HepG2 (cell line): ENCODE measurements around the gene CAPZA2. TPM values are rescaled to one million over a fixed set of nuclear protein-coding genes. Genes with fewer than 3 reads are reported as not detected.

Experiments
- HOXA7 ChIP-seq: sonication (generic); formaldehyde crosslinking; IDR thresholded peaks from 2 replicates; pipeline ENCODE4 v1.8.1; 2022; ENCODE audit warnings: mild to moderate bottlenecking, missing genetic modification reagents, moderate library complexity
- IRF2 ChIP-seq: IDR thresholded peaks from 2 replicates; pipeline ENCODE4 v1.6.1; 2018; ENCODE audit warnings: missing genetic modification reagents, missing compliant biosample characterization
- MXI1 ChIP-seq: IDR thresholded peaks from 3 replicates; pipeline ENCODE4 v1.6.1; 2012; ENCODE audit warnings: low read depth, low read length, inconsistent platforms, borderline replicate concordance
- SP2 ChIP-seq: sonication (generic); formaldehyde crosslinking; IDR thresholded peaks from 2 replicates; pipeline ENCODE4 v1.5.1; 2020; ENCODE audit warnings: mild to moderate bottlenecking, missing genetic modification reagents
- TARDBP ChIP-seq: sonication (generic); formaldehyde crosslinking; IDR thresholded peaks from 2 replicates; pipeline ENCODE4 v1.8.0; 2022; ENCODE audit warnings: mild to moderate bottlenecking, missing genetic modification reagents
- XRCC5 ChIP-seq: fragments of 200-400 bp; formaldehyde crosslinking; optimal IDR thresholded peaks from 2 replicates; pipeline ENCODE3; 2017; ENCODE audit warnings: mild to moderate bottlenecking, low read length
- YEATS2 ChIP-seq: sonication (generic); formaldehyde crosslinking; IDR thresholded peaks from 2 replicates; pipeline ENCODE4 v1.4.0; 2020; ENCODE audit warnings: missing genetic modification reagents, borderline replicate concordance
- ZC3H4 ChIP-seq: sonication (generic); formaldehyde crosslinking; IDR thresholded peaks from 2 replicates; pipeline ENCODE4 v1.4.0; 2020; ENCODE audit warnings: missing genetic modification reagents, borderline replicate concordance
- ZNF354B ChIP-seq: sonication (generic); formaldehyde crosslinking; IDR thresholded peaks from 2 replicates; pipeline ENCODE4 v1.8.0; 2022; ENCODE audit warnings: mild to moderate bottlenecking, missing genetic modification reagents
- ZNF556 ChIP-seq: sonication (generic); formaldehyde crosslinking; IDR thresholded peaks from 2 replicates; pipeline ENCODE4 v1.4.0; 2020; ENCODE audit warnings: mild to moderate bottlenecking, missing genetic modification reagents, borderline replicate concordance
- ZNF629 ChIP-seq: sonication (generic); formaldehyde crosslinking; conservative IDR thresholded peaks from 2 replicates; pipeline ENCODE4 v1.5.0; 2020; ENCODE audit warnings: missing genetic modification reagents
- ZNF674 ChIP-seq: sonication (generic); formaldehyde crosslinking; IDR thresholded peaks from 2 replicates; pipeline ENCODE4 v1.5.0; 2020; ENCODE audit warnings: low read depth, mild to moderate bottlenecking, missing genetic modification reagents
- ZSCAN30 ChIP-seq: sonication (generic); formaldehyde crosslinking; IDR thresholded peaks from 2 replicates; pipeline ENCODE4 v1.5.0; 2020; ENCODE audit warnings: mild to moderate bottlenecking, missing genetic modification reagents
- polyA plus RNA-seq, 8 experiments: library from polyadenylated mRNA; depleted of rRNA in 3 of 8; stranded (reverse) in 7 of 8; unstranded in 1 of 8; fragments of >200 nt; fragmentation: Illumina TruSeq in 4 of 8; extraction: Trizol in 4 of 8; gene quantifications; 2 replicates each; pipeline versions ENCODE4 v1.2.1 to v1.2.3, GENCODE V29; 2011 to 2016; ENCODE audit warnings: low read depth in 4 of 8, missing spikeins in 1 of 8, mixed read lengths in 1 of 8; ENCODE audit not compliant: insufficient read depth in 1 of 8
- total RNA-seq, 5 experiments: library from RNA; depleted of rRNA; stranded (reverse); fragments of >200 nt; fragmentation: Illumina TruSeq; extraction: Trizol; gene quantifications; 2 replicates each; pipeline ENCODE4 v1.2.3, GENCODE V29; 2016; ENCODE audit warnings: low read depth in 1 of 5
- TF ChIP-seq, protein P1 (sequence below): sonication (generic); formaldehyde crosslinking; IDR thresholded peaks from 2 replicates; pipeline ENCODE4 v1.4.0; 2020; ENCODE audit warnings: mild to moderate bottlenecking, missing genetic modification reagents
- TF ChIP-seq, protein P2 (sequence below): IDR thresholded peaks from 2 replicates; pipeline ENCODE4 v1.6.1; 2018; ENCODE audit warnings: missing genetic modification reagents, mild to moderate bottlenecking, missing compliant biosample characterization
- TF ChIP-seq, protein P3 (sequence below): IDR thresholded peaks from 2 replicates; pipeline ENCODE4 v1.6.1; 2012; ENCODE audit warnings: inconsistent platforms
- TF ChIP-seq, protein P4 (sequence below): sonication (generic); formaldehyde crosslinking; IDR thresholded peaks from 2 replicates; pipeline ENCODE4 v1.4.0; 2020; ENCODE audit warnings: mild to moderate bottlenecking, missing genetic modification reagents

CAPZA2 gene
- total and polyA plus RNA-seq, 2 of the 13 experiments (the other 11 are each of a cell fraction or from before 2014, with no cell fraction given) = 38.4 to 199 TPM

DNA sequence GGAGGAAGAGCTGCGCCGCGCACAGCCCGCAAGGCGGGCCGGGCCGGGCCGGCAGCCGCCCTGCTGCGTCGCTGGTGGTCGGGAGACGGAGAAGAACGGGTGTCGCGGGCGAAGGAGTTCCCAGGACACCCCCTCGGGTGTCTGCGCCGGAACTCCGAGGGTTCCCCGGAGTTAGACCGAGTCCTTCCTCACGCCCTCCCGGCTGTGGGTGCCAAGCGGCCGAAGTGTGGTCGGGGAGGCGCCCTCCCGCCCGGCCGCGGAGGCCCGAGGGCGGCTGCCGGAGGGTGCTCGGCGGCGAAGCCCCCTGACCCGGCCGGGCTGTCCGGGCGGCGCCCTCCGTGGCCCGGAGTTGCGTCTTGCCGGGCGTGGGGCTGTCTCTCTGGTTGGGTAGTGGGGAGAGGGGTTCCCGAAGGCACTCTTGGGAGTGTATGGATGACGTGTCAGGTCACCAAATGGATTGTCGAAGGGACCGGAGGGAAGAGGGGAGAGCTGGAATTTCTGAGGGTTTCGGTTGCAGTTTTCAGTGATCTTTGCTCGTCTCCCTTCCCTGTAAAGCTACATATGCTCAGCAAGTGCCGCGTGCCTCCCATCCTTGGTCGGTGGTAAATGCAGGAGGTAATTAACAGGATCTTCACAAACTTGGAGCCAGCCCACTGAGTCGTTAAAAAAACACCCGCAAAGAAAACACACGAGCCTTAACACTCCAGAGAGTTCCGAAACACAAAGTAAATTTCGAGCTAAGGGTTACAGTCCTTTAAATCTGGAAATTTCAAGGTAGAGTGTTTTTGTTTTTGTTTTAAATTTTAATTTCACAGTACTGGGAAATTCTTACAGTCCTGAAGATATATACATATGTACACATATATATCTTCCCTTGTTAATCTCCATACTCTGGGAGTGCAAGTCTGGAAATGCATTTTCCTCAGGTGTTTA lies 91.8 kb downstream of the CAPZA2 start (continued):
- TF ChIP-seq ZC3H4 (CRISPR knock-in tag) (no peak), HOXA7 (no peak), XRCC5 (peak; percentile 84), ZNF556 (CRISPR knock-in tag) (no peak), ZNF629 (CRISPR knock-in tag) (no peak), SP2 (no peak), IRF2 (CRISPR knock-in tag) (0 out of 2 replicates have a peak, but pooled peaks have one; percentile 17), ZNF354B (CRISPR knock-in tag) (no peak), TARDBP (CRISPR knock-in tag) (0 out of 2 replicates have a peak, but pooled peaks have one; percentile 33), ZSCAN30 (CRISPR knock-in tag) (no peak), YEATS2 (no peak; the same call in 1 of the 2 replicates), ZNF674 (CRISPR knock-in tag) (no peak), MXI1 (0 out of 3 replicates have a peak, but pooled peaks have one; percentile 10)
- TF ChIP-seq, protein P1, sequence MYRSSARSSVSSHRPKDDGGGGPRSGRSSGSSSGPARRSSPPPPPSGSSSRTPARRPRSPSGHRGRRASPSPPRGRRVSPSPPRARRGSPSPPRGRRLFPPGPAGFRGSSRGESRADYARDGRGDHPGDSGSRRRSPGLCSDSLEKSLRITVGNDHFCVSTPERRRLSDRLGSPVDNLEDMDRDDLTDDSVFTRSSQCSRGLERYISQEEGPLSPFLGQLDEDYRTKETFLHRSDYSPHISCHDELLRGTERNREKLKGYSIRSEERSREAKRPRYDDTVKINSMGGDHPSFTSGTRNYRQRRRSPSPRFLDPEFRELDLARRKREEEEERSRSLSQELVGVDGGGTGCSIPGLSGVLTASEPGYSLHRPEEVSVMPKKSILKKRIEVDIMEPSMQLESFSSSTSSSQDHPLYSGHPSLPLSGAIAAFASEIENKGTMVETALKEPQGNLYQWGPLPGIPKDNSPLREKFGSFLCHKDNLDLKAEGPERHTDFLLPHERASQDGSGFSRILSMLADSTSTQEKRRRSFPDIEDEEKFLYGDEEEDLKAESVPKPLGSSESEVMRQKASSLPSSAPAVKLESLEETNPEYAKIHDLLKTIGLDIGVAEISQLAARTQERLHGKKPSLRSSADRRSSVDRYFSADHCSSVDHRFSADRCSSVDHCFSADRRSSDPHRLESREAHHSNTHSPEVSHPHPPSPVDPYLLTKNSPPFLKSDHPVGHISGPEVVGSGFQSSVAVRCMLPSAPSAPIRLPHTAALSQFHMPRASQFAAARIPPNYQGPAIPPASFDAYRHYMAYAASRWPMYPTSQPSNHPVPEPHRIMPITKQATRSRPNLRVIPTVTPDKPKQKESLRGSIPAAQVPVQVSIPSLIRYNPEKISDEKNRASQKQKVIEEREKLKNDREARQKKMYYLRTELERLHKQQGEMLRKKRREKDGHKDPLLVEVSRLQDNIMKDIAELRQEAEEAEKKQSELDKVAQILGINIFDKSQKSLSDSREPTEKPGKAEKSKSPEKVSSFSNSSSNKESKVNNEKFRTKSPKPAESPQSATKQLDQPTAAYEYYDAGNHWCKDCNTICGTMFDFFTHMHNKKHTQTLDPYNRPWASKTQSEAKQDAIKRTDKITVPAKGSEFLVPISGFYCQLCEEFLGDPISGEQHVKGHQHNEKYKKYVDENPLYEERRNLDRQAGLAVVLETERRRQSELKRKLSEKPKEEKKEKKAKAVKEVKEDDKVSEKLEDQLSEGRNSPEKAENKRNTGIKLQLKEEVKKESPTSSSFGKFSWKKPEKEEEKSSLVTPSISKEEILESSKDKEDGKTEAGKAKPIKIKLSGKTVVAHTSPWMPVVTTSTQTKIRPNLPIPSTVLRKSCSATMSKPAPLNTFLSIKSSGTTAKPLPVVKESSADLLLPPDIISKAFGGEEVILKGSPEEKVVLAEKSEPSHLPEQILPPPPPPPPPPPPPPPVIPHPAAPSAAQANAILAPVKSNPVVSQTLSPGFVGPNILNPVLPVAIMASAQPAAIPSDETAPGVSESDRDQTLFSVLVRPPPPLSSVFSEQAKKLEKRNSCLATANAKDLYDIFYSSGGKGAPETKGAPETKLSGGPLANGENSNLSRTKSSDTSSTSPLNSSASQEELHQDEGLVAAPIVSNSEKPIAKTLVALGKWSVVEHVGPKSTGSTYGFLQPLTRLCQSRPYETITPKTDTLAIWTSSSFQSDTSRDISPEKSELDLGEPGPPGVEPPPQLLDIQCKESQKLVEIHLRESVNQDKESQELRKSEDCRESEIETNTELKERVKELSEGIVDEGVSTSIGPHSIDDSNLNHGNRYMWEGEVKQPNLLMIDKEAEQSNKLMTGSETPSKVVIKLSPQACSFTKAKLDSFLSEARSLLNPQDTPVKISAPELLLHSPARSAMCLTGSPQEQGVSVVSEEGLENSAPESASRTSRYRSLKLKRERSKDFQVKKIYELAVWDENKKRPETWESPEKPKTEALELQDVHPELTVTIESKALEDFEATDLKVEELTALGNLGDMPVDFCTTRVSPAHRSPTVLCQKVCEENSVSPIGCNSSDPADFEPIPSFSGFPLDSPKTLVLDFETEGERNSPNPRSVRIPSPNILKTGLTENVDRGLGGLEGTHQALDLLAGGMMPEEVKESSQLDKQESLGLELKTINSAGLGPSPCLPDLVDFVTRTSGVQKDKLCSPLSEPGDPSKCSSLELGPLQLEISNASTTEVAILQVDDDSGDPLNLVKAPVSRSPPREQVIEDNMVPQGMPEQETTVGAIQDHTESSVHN (CRISPR knock-in tag) = no peak
- TF ChIP-seq, protein P2, sequence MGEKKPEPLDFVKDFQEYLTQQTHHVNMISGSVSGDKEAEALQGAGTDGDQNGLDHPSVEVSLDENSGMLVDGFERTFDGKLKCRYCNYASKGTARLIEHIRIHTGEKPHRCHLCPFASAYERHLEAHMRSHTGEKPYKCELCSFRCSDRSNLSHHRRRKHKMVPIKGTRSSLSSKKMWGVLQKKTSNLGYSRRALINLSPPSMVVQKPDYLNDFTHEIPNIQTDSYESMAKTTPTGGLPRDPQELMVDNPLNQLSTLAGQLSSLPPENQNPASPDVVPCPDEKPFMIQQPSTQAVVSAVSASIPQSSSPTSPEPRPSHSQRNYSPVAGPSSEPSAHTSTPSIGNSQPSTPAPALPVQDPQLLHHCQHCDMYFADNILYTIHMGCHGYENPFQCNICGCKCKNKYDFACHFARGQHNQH (CRISPR knock-in tag) = 0 out of 2 replicates have a peak, but pooled peaks have one; percentile 36
- TF ChIP-seq, protein P3, sequence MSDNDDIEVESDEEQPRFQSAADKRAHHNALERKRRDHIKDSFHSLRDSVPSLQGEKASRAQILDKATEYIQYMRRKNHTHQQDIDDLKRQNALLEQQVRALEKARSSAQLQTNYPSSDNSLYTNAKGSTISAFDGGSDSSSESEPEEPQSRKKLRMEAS = peak; percentile 64; the same call in 1 of the 2 replicates
- TF ChIP-seq, protein P4, sequence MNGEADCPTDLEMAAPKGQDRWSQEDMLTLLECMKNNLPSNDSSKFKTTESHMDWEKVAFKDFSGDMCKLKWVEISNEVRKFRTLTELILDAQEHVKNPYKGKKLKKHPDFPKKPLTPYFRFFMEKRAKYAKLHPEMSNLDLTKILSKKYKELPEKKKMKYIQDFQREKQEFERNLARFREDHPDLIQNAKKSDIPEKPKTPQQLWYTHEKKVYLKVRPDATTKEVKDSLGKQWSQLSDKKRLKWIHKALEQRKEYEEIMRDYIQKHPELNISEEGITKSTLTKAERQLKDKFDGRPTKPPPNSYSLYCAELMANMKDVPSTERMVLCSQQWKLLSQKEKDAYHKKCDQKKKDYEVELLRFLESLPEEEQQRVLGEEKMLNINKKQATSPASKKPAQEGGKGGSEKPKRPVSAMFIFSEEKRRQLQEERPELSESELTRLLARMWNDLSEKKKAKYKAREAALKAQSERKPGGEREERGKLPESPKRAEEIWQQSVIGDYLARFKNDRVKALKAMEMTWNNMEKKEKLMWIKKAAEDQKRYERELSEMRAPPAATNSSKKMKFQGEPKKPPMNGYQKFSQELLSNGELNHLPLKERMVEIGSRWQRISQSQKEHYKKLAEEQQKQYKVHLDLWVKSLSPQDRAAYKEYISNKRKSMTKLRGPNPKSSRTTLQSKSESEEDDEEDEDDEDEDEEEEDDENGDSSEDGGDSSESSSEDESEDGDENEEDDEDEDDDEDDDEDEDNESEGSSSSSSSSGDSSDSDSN (CRISPR knock-in tag) = peak; percentile 89
